SK-N-SH treated with all-trans-retinoic acid at 6 μM for 48 hours (cell line): Measurements from ENCODE around the gene PLOD2.
A peak's percentile ranks its signal among the peaks of the same experiment; 100 is the strongest.

Source experiments
- ATAC-seq: fragments of 200-7000 bp; cut with Tn5 transposase; 3 replicates; pipeline ENCODE4 v1.9.1; 2020; ENCODE audit warnings: mild to moderate bottlenecking, moderate library complexity
- ARNTL ChIP-seq: fragments of 450-650 bp; formaldehyde crosslinking; IDR thresholded peaks from 2 replicates; pipeline ENCODE4 v1.5.0; 2020; ENCODE audit warnings: low read depth, mild to moderate bottlenecking, moderate library complexity, borderline replicate concordance
- BACH2 ChIP-seq: fragments of 250-450 bp; sonication (Bioruptor Pico); IDR thresholded peaks from 2 replicates; pipeline ENCODE4 v1.9.0; 2021; ENCODE audit warnings: mild to moderate bottlenecking, borderline replicate concordance
- CREB5 ChIP-seq: fragments of 250-450 bp; sonication (Bioruptor Pico); IDR thresholded peaks from 2 replicates; pipeline ENCODE4 v1.5.1; 2020; ENCODE audit warnings: low read depth, mild to moderate bottlenecking, moderate library complexity
- CSRNP3 ChIP-seq: fragments of 250-450 bp; sonication (Bioruptor Pico); IDR thresholded peaks from 2 replicates; pipeline ENCODE4 v1.5.1; 2021; ENCODE audit warnings: mild to moderate bottlenecking, moderate library complexity
- ESRRG ChIP-seq: fragments of 250-450 bp; sonication (Bioruptor Pico); IDR thresholded peaks from 2 replicates; pipeline ENCODE4 v1.6.1; 2021; ENCODE audit warnings: mild to moderate bottlenecking
- GLIS3 ChIP-seq: fragments of 250-450 bp; sonication (Bioruptor Pico); IDR thresholded peaks from 2 replicates; pipeline ENCODE4 v1.5.0; 2020; ENCODE audit warnings: mild to moderate bottlenecking, moderate library complexity
- ISL1 ChIP-seq: fragments of 250-450 bp; sonication (Bioruptor Pico); IDR thresholded peaks from 2 replicates; pipeline ENCODE4 v2.1.2; 2022; ENCODE audit warnings: mild to moderate bottlenecking, moderate library complexity
- OSR1 ChIP-seq: fragments of 250-450 bp; sonication (Bioruptor Pico); IDR thresholded peaks from 2 replicates; pipeline ENCODE4 v1.8.0; 2022; ENCODE audit warnings: moderate library complexity, mild to moderate bottlenecking, inconsistent platforms
- PATZ1 ChIP-seq: fragments of 250-450 bp; sonication (Bioruptor Pico); IDR thresholded peaks from 2 replicates; pipeline ENCODE4 v1.8.0; 2020; ENCODE audit warnings: mild to moderate bottlenecking, moderate library complexity, borderline replicate concordance
- POU6F1 ChIP-seq: fragments of 250-450 bp; sonication (Bioruptor Pico); IDR thresholded peaks from 2 replicates; pipeline ENCODE4 v1.8.0; 2021; ENCODE audit warnings: low read depth, mild to moderate bottlenecking, moderate library complexity, borderline replicate concordance
- PPARA ChIP-seq: fragments of 250-450 bp; sonication (Bioruptor Pico); IDR thresholded peaks from 2 replicates; pipeline ENCODE4 v1.5.0; 2020; ENCODE audit warnings: mild to moderate bottlenecking, borderline replicate concordance
- SNAI2 ChIP-seq: fragments of 250-450 bp; sonication (Bioruptor Pico); IDR thresholded peaks from 2 replicates; pipeline ENCODE4 v1.5.0; 2020; ENCODE audit warnings: mild to moderate bottlenecking, moderate library complexity
- TCF4 ChIP-seq: fragments of 250-450 bp; sonication (Bioruptor Pico); IDR thresholded peaks from 2 replicates; pipeline ENCODE4 v1.8.0; 2021; ENCODE audit warnings: mild to moderate bottlenecking, moderate library complexity, borderline replicate concordance
- TOX ChIP-seq: fragments of 250-450 bp; sonication (Bioruptor Pico); IDR thresholded peaks from 2 replicates; pipeline ENCODE4 v1.8.0; 2021; ENCODE audit warnings: mild to moderate bottlenecking, moderate library complexity, borderline replicate concordance
- TSHZ2 ChIP-seq: fragments of 250-450 bp; sonication (Bioruptor Pico); IDR thresholded peaks from 2 replicates; pipeline ENCODE4 v1.5.0; 2020; ENCODE audit warnings: mild to moderate bottlenecking, moderate library complexity
- ZFP30 ChIP-seq: fragments of 450-650 bp; formaldehyde crosslinking; IDR thresholded peaks from 2 replicates; pipeline ENCODE4 v1.5.0; 2022; ENCODE audit warnings: mild to moderate bottlenecking, moderate library complexity
- ZNF565 ChIP-seq: fragments of 450-650 bp; formaldehyde crosslinking; conservative IDR thresholded peaks from 2 replicates; pipeline ENCODE4 v1.5.0; 2020; ENCODE audit warnings: low read depth, mild to moderate bottlenecking, moderate library complexity
- ZNF70 ChIP-seq: fragments of 450-650 bp; formaldehyde crosslinking; IDR thresholded peaks from 2 replicates; pipeline ENCODE4 v1.5.0; 2020; ENCODE audit warnings: mild to moderate bottlenecking, moderate library complexity
- ZNF8 ChIP-seq: fragments of 450-650 bp; formaldehyde crosslinking; IDR thresholded peaks from 2 replicates; pipeline ENCODE4 v1.5.0; 2020; ENCODE audit warnings: mild to moderate bottlenecking, moderate library complexity

Gene PLOD2

DNA sequence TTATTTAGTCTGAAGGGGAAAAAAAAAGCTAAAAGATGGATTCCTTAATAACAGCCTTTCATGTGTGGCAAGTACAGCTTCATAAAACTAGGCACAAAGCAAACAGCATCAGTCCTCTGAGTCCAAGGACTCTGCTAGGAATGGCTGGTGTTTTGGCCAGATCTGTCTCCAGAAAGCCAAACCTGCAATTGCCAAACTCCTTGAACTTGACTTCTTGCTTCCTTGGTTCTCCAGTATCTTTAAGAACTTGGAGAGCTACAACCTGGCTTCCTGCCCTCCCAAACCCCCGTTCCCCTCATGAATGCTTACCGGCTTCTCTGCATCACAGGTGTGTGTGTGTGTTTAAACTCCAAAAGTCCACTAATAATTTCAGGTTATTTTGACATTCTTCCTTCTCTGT, 1.6 kb upstream of the PLOD2 start:
- TF ChIP-seq PATZ1 (CRISPR knock-in tag) = no peak
- no peak for TF ChIP-seq TSHZ2 (CRISPR knock-in tag)
- TF ChIP-seq ZFP30 (CRISPR knock-in tag) = no peak
- no peak for TF ChIP-seq CREB5
- TF ChIP-seq PPARA = no peak
- no peak for TF ChIP-seq TOX (CRISPR knock-in tag)
- TF ChIP-seq TCF4 = no peak
- TF ChIP-seq ISL1 (CRISPR knock-in tag) = no peak
- no peak for TF ChIP-seq CSRNP3
- no peak for TF ChIP-seq ARNTL (CRISPR knock-in tag)
- TF ChIP-seq ZNF565 (CRISPR knock-in tag) = no peak
- no peak for TF ChIP-seq BACH2 (CRISPR knock-in tag)
- no peak for TF ChIP-seq ZNF70
- TF ChIP-seq ESRRG (CRISPR knock-in tag) = no peak
- TF ChIP-seq ZNF8 = no peak
- no peak for TF ChIP-seq OSR1 (CRISPR knock-in tag)
- ATAC-seq = no peak

DNA sequence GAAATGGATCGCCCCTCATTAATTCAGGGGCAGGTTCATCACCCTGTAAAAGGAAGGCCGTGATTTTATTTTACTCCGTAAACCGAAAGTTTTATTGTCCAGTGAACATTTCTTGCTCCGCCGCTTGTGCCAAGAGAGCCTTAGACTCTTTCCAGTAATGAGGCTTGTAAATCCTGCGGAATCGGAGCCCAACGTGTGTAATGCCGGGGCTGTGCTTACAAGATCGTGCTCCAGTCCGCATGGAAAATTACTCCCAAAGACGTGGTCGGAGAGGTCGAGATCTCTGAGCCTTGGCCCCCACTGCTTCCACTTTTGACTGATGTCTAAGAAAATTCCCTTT, 649 bp upstream of the PLOD2 start:
- no peak for TF ChIP-seq SNAI2 (CRISPR knock-in tag)
- TF ChIP-seq ISL1 (CRISPR knock-in tag) = no peak
- no peak for TF ChIP-seq GLIS3
- no peak for TF ChIP-seq OSR1 (CRISPR knock-in tag)
- TF ChIP-seq, all 23 proteins: peak for 0

DNA sequence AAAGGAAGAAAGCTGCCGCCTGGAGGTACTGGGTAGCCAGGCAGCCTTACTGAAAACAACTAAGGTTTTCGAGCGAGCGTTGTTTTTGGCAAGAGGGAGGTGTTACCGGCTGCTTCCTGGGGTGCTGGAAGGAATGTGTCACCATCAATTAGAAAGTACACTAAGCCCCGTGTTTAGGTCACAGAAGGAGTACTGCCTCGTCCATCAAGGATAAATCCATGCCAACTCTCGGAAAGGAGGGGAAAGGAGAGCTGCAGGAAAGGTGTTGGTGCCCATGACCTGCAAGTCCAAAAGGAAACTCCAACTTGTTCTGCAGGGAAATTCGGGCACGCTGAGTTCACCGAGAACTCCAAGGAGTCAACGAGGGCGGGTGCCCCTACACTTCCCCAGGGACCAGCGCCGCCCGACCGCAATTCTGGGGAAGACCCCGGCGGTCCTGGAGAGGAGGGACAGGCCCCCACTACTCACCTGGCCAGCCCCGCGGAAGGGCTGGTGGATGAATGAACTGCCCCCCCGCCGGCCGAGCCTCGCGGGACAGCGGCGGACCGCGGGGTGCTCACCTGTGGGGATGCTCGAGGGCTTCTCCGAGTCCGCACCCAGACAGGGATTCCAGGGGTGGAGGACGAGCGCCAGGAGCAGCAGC, 542 bp downstream of the PLOD2 start:
- TF ChIP-seq POU6F1 (CRISPR knock-in tag) (no peak), CSRNP3 (no peak), ESRRG (CRISPR knock-in tag) (no peak), BACH2 (CRISPR knock-in tag) (no peak), CREB5 (no peak)
- ATAC-seq = peak; percentile 63

More for the DNA sequence above, 649 bp upstream of the PLOD2 start:
- ATAC-seq = no peak
